Suprapubic skin (tissue), 4 donors: ENCODE data around the gene SMTNL2. TPM values are rescaled to one million over a fixed set of nuclear protein-coding genes. Genes with fewer than 3 reads are reported as not detected.
"Not testable (repeated sequence)": the region's sequence is repeated elsewhere in the genome, so short reads cannot be mapped to it uniquely, and the experiment has no call there.

Experiments used
- DNase-seq, 2 donors: peaks; one replicate each; pipeline ENCODE4 v3.0.0-alpha.2; 2019; ENCODE audit warnings: low spot score in 2 of 2
- H3K27ac ChIP-seq: fragments of 200-600 bp; sonication (generic); one replicate; pipeline ENCODE4 v1.5.1; 2019
- H3K27me3 ChIP-seq: fragments of 200-600 bp; sonication (generic); one replicate; pipeline ENCODE4 v1.5.1; 2019
- H3K36me3 ChIP-seq: fragments of 200-600 bp; sonication (generic); one replicate; pipeline ENCODE4 v1.5.1; 2019
- H3K4me1 ChIP-seq: fragments of 200-600 bp; sonication (generic); one replicate; pipeline ENCODE4 v1.5.1; 2019
- H3K4me3 ChIP-seq: fragments of 200-600 bp; sonication (generic); one replicate; pipeline ENCODE4 v1.5.1; 2019; ENCODE audit warnings: mild to moderate bottlenecking
- H3K9me3 ChIP-seq: fragments of 200-600 bp; sonication (generic); one replicate; pipeline ENCODE4 v1.5.1; 2019
- EP300 ChIP-seq: sonication (generic); formaldehyde crosslinking; IDR thresholded peaks from one replicate; pipeline ENCODE4 v1.6.1; 2017; ENCODE audit warnings: antibody characterized with exemption
- POLR2A ChIP-seq, 2 donors: fragments of 450-650 bp; IDR thresholded peaks; one replicate each; pipeline ENCODE4 v1.6.1; 2017; ENCODE audit warnings: antibody characterized with exemption in 2 of 2, mild to moderate bottlenecking in 2 of 2, moderate library complexity in 2 of 2
- POLR2AphosphoS5 ChIP-seq, 3 donors: sonication (generic); formaldehyde crosslinking; IDR thresholded peaks; one replicate each; pipeline ENCODE4 v1.6.1; 2017; ENCODE audit warnings: antibody characterized with exemption in 3 of 3
- WGBS: methylation state at CpG from one replicate; pipeline ENCODE4 v1.1.5; 2018; 5-methylcytosine and 5-hydroxymethylcytosine counted together
- total RNA-seq, 4 donors: library from RNA; depleted of rRNA; stranded (reverse); fragments of >200 nt; gene quantifications; one replicate each; pipeline ENCODE4 v1.1.0, GENCODE V29; 2016
- TF ChIP-seq, protein P1 (sequence below), 2 donors: fragments of 200-600 bp in 1 of 2; fragments of 450-650 bp in 1 of 2; sonication (generic) in 1 of 2; IDR thresholded peaks; one replicate each; pipeline ENCODE4 v1.5.1; 2016 to 2019; ENCODE audit warnings: antibody characterized with exemption in 2 of 2, mild to moderate bottlenecking in 1 of 2, moderate library complexity in 1 of 2

Gene SMTNL2
- total RNA-seq, 4 donors from 2014 or later = 0.64 to 1.3 (median 0.81) TPM; not detected in 1

GRCh38 chr17:4576729-4577322 is 7.5 kb upstream of the SMTNL2 start:
- WGBS = 90% methylated on average over 11 of the region's 18 CpGs
- Histone ChIP-seq H3K36me3 (no peaks in the 10 kb centered on the region), H3K9me3 (no peaks in the 10 kb centered on the region), H3K27ac (no peak overlapping the region), H3K4me1 (no peaks in the 10 kb centered on the region), H3K27me3 (peaks cover 7% of the 10 kb centered on the region), H3K4me3 (no peak overlapping the region)
- DNase-seq = no peak
- TF ChIP-seq, protein P1, sequence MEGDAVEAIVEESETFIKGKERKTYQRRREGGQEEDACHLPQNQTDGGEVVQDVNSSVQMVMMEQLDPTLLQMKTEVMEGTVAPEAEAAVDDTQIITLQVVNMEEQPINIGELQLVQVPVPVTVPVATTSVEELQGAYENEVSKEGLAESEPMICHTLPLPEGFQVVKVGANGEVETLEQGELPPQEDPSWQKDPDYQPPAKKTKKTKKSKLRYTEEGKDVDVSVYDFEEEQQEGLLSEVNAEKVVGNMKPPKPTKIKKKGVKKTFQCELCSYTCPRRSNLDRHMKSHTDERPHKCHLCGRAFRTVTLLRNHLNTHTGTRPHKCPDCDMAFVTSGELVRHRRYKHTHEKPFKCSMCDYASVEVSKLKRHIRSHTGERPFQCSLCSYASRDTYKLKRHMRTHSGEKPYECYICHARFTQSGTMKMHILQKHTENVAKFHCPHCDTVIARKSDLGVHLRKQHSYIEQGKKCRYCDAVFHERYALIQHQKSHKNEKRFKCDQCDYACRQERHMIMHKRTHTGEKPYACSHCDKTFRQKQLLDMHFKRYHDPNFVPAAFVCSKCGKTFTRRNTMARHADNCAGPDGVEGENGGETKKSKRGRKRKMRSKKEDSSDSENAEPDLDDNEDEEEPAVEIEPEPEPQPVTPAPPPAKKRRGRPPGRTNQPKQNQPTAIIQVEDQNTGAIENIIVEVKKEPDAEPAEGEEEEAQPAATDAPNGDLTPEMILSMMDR (IDR thresholded peaks at IDR 0.05) = no peak
- no peak for TF ChIP-seq EP300
- no peak for TF ChIP-seq POLR2A (IDR thresholded peaks at IDR 0.05)
- no peak for TF ChIP-seq POLR2AphosphoS5 (IDR thresholded peaks at IDR 0.05)

GRCh38 chr17:4577386-4577993 is 6.8 kb upstream of the SMTNL2 start:
- H3K27me3 ChIP-seq = peaks cover 14% of the 10 kb centered on the region
- 90% methylated on average over 5 of the region's 8 CpGs for WGBS
- TF ChIP-seq, protein P1 (IDR thresholded peaks at IDR 0.05) = no peak
- TF ChIP-seq EP300 (no peak), POLR2AphosphoS5 (IDR thresholded peaks at IDR 0.05) (no peak), POLR2A (IDR thresholded peaks at IDR 0.05) (no peak)

GRCh38 chr17:4578349-4578748 is 6.0 kb upstream of the SMTNL2 start:
- not testable (repeated sequence) for H3K4me3 ChIP-seq, H3K4me1 ChIP-seq, DNase-seq, H3K27ac ChIP-seq, H3K9me3 ChIP-seq, H3K36me3 ChIP-seq
- peaks cover 23% of the 10 kb centered on the region for H3K27me3 ChIP-seq
- 98% methylated on average over 17 of the region's 24 CpGs for WGBS

More at GRCh38 chr17:4577386-4577993, 6.8 kb upstream of the SMTNL2 start:
- no peak overlapping the region for H3K4me3 ChIP-seq
- H3K36me3 ChIP-seq = no peaks in the 10 kb centered on the region
- H3K27ac ChIP-seq = no peak overlapping the region
- no peaks in the 10 kb centered on the region for H3K4me1 ChIP-seq
- no peak for DNase-seq
- H3K9me3 ChIP-seq = no peaks in the 10 kb centered on the region

- Histone ChIP-seq H3K27ac (no peak overlapping the region), H3K4me3 (no peak overlapping the region), H3K4me1 (peaks cover 13% of the 10 kb centered on the region), H3K27me3 (peaks cover 36% of the 10 kb centered on the region), H3K9me3 (no peaks in the 10 kb centered on the region), H3K36me3 (no peaks in the 10 kb centered on the region)
- 77% methylated on average over 11 of the region's 11 CpGs for WGBS
- DNase-seq = no peak
- TF ChIP-seq EP300 (no peak), POLR2A (IDR thresholded peaks at IDR 0.05) (no peak), POLR2AphosphoS5 (IDR thresholded peaks at IDR 0.05) (no peak)
- TF ChIP-seq, protein P1 (IDR thresholded peaks at IDR 0.05) = no peak
Measured at GRCh38 chr17:4579678-4580077, 4.7 kb upstream of the SMTNL2 start.

- 75% methylated on average over 5 of the region's 7 CpGs for WGBS
- Histone ChIP-seq H3K4me3 (no peak overlapping the region), H3K4me1 (peaks cover 17% of the 10 kb centered on the region), H3K36me3 (no peaks in the 10 kb centered on the region), H3K9me3 (no peaks in the 10 kb centered on the region), H3K27ac (no peak overlapping the region), H3K27me3 (peaks cover 42% of the 10 kb centered on the region)
- TF ChIP-seq POLR2AphosphoS5 (IDR thresholded peaks at IDR 0.05) (no peak), EP300 (no peak), POLR2A (IDR thresholded peaks at IDR 0.05) (no peak)
- TF ChIP-seq, protein P1 (IDR thresholded peaks at IDR 0.05) = no peak
- no peak for DNase-seq
Measured at GRCh38 chr17:4580291-4580690, 4.0 kb upstream of the SMTNL2 start.
